ENCODE results near the gene RFX4. TPM values are rescaled to one million over a fixed set of nuclear protein-coding genes. Genes with fewer than 3 reads are reported as not detected.

RFX4 gene
- total RNA-seq, 4 donors from 2014 or later = not detected

DNA sequence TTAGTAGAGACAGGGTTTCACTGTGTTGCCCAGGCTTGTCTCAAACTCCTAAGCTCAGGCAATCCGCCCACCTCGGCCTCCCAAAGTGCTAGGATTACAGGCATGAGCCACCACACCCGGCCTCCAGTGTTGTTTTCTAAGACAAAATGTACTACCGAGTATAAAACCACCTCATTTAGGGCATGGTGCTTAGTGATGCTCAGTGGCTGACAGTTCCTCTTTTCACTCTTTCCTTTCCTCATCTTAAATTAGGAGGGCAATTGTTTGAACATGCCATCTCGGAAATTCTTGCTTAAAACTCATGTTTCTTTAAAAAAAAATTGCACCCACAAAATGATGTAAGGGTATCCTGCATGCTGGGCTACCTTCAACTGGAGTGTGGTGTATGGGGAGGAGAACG is 89.0 kb downstream of the RFX4 start:
- Histone ChIP-seq H3K4me3 (no peak overlapping the region), H3K36me3 (no peaks in the 10 kb centered on the region), H3K27me3 (peaks cover 0 to 15% (median 9%) of the 10 kb centered on the region in 3 donors), H3K4me1 (no peaks in the 10 kb centered on the region), H3K27ac (no peak overlapping the region), H3K9me3 (no peaks in the 10 kb centered on the region)
- in situ Hi-C loops (cut with MboI; ENCODE audit: low sequenced_read_pairs in 4 of 4) = no loop called here
- ATAC-seq = no peak
- TF ChIP-seq CTCF (IDR thresholded peaks at IDR 0.05 in 4 of 5, conservative IDR thresholded peaks at IDR 0.05 in 1 of 5) (no peak), POLR2A (IDR thresholded peaks at IDR 0.05) (no peak)
- intact Hi-C loops (cut with DNase I; ENCODE audit: low total_unique reads) = no loop called here
- no peak for DNase-seq

- no peak overlapping the region for H3K4me3 ChIP-seq
- H3K27ac ChIP-seq = no peak overlapping the region
- TF ChIP-seq CTCF (IDR thresholded peaks at IDR 0.05 in 4 of 5, conservative IDR thresholded peaks at IDR 0.05 in 1 of 5) (no peak), POLR2A (IDR thresholded peaks at IDR 0.05) (no peak)
- peaks cover 0 to 15% (median 9%) of the 10 kb centered on the region in 3 donors for H3K27me3 ChIP-seq
- DNase-seq (no peak), ATAC-seq (no peak)
- no peaks in the 10 kb centered on the region for H3K4me1 ChIP-seq
- no peaks in the 10 kb centered on the region for H3K9me3 ChIP-seq
- in situ Hi-C loops (cut with MboI; ENCODE audit: low sequenced_read_pairs in 4 of 4) (no loop called here), intact Hi-C loops (cut with DNase I; ENCODE audit: low total_unique reads) (no loop called here)
- no peaks in the 10 kb centered on the region for H3K36me3 ChIP-seq
Measured at GRCh38 chr12:106672314-106673025, 89.7 kb downstream of the RFX4 start.

DNA sequence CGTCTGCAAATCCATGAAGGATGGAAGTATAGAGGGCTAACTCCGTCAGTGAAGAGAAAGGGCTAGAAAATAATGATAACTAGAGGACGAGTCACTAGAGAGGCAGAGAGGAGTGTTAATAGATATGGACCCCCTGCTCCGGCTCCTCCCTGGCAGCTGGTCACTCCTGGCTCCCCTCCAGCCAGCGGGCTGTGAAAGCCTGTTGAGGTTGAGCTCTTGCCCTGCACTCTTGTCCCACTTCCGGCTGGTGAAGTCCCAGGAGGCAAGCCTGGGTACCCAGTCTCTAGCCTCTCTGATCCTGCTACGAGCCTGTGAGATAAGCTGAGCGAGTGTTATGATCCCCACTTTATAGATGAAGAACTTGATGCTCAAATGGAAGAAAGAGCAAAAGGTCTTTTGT is 90.3 kb downstream of the RFX4 start:
- in situ Hi-C loops (cut with MboI; ENCODE audit: low sequenced_read_pairs in 4 of 4) = no loop called here
- H3K27me3 ChIP-seq = peaks cover 0 to 15% (median 9%) of the 10 kb centered on the region in 3 donors
- DNase-seq = no peak
- H3K27ac ChIP-seq = no peak overlapping the region
- no peak overlapping the region for H3K4me3 ChIP-seq
- intact Hi-C loops (cut with DNase I; ENCODE audit: low total_unique reads) = no loop called here
- ATAC-seq = no peak
- no peaks in the 10 kb centered on the region for H3K9me3 ChIP-seq
- TF ChIP-seq CTCF (IDR thresholded peaks at IDR 0.05 in 4 of 5, conservative IDR thresholded peaks at IDR 0.05 in 1 of 5) = no peak
- no peak for TF ChIP-seq POLR2A (IDR thresholded peaks at IDR 0.05)
- no peaks in the 10 kb centered on the region for H3K4me1 ChIP-seq
- H3K36me3 ChIP-seq = no peaks in the 10 kb centered on the region

DNA sequence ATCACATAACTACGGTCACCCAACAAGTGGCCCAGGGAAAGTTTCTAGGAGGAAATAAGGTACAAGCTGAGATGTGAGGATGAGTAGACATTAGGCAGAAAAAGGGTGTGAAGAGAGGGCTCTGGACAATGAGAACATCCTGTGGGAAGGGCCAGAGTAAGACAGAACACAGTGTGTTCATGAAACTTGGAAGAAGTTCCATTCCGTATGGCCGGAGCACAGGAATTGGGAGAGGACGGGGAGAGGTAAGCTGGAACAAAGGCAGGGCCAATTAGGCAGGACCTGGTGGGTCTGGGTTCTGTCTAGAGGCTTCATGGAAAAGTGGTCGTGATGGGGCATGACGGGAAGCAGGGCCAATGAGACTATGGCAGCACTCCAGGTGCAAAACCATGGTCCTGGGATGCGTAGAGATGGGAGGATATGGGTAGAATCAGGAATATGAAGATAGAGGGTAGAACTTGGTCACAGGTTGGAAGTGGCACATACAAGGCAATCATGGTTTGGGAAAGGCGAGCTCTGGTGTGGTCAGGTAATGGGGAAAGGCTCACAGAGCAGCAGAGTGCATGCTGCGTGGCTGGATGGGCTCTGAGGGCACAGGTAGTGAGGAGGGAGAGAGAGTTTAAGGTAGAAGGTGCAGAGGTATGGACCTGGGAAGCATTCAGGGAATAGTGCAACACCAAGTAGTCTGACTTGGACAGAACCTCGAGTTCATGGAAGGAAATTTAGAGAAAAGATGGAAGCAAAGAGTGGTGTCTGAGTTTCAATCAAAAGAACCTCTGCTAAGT is 93.0 kb downstream of the RFX4 start:
- no peaks in the 10 kb centered on the region for H3K9me3 ChIP-seq
- H3K36me3 ChIP-seq = no peaks in the 10 kb centered on the region
- no peak overlapping the region for H3K27ac ChIP-seq
- TF ChIP-seq POLR2A (IDR thresholded peaks at IDR 0.05) (no peak), CTCF (IDR thresholded peaks at IDR 0.05 in 4 of 5, conservative IDR thresholded peaks at IDR 0.05 in 1 of 5) (no peak)
- H3K4me1 ChIP-seq = no peaks in the 10 kb centered on the region
- in situ Hi-C loops (cut with MboI; ENCODE audit: low sequenced_read_pairs in 4 of 4) (no loop called here), intact Hi-C loops (cut with DNase I; ENCODE audit: low total_unique reads) (no loop called here)
- ATAC-seq (no peak), DNase-seq (no peak)
- H3K4me3 ChIP-seq = no peak overlapping the region
- peaks cover 0 to 15% (median 9%) of the 10 kb centered on the region in 3 donors for H3K27me3 ChIP-seq

Measured in gastrocnemius medialis (tissue), 4 donors.